Stomach (tissue), 4 donors: ENCODE results near the gene TYW1.
"Not testable (repeated sequence)": the region's sequence is repeated elsewhere in the genome, so short reads cannot be mapped to it uniquely, and the experiment has no call there.

Source experiments
- POLR2A ChIP-seq, 4 donors: fragments of 450-650 bp; IDR thresholded peaks; one replicate each; pipeline ENCODE4 v1.6.1; 2016; ENCODE audit warnings: antibody characterized with exemption in 4 of 4, control low read depth in 2 of 4, mild to moderate bottlenecking in 1 of 4, moderate library complexity in 1 of 4
- TF ChIP-seq, protein P1 (sequence below), 7 experiments: fragments of 450-650 bp in 4 of 7; fragments of 200-600 bp in 3 of 7; sonication (generic) in 3 of 7; IDR thresholded peaks; one replicate each; pipeline ENCODE4 v1.5.1; 2016 to 2019; ENCODE audit warnings: antibody characterized with exemption in 7 of 7, control low read depth in 2 of 7, mild to moderate bottlenecking in 1 of 7

GRCh38 chr7:67242871-67243270 is 246.2 kb downstream of the TYW1 start:
- TF ChIP-seq, protein P1, sequence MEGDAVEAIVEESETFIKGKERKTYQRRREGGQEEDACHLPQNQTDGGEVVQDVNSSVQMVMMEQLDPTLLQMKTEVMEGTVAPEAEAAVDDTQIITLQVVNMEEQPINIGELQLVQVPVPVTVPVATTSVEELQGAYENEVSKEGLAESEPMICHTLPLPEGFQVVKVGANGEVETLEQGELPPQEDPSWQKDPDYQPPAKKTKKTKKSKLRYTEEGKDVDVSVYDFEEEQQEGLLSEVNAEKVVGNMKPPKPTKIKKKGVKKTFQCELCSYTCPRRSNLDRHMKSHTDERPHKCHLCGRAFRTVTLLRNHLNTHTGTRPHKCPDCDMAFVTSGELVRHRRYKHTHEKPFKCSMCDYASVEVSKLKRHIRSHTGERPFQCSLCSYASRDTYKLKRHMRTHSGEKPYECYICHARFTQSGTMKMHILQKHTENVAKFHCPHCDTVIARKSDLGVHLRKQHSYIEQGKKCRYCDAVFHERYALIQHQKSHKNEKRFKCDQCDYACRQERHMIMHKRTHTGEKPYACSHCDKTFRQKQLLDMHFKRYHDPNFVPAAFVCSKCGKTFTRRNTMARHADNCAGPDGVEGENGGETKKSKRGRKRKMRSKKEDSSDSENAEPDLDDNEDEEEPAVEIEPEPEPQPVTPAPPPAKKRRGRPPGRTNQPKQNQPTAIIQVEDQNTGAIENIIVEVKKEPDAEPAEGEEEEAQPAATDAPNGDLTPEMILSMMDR (IDR thresholded peaks at IDR 0.05) = not testable (repeated sequence)
- TF ChIP-seq POLR2A (IDR thresholded peaks at IDR 0.05) = not testable (repeated sequence)
